GM11168 (cell line): ENCODE data around the gene TOLLIP.

ENCODE experiments used
- in situ Hi-C: fragments of 300-500 bp; cut with MboI; formaldehyde crosslinking; loops from one replicate; pipeline ENCODE4 v1.12.0; 2022; ENCODE audit warnings: low sequenced_read_pairs; ENCODE audit not compliant: unreplicated experiment

Gene TOLLIP

DNA sequence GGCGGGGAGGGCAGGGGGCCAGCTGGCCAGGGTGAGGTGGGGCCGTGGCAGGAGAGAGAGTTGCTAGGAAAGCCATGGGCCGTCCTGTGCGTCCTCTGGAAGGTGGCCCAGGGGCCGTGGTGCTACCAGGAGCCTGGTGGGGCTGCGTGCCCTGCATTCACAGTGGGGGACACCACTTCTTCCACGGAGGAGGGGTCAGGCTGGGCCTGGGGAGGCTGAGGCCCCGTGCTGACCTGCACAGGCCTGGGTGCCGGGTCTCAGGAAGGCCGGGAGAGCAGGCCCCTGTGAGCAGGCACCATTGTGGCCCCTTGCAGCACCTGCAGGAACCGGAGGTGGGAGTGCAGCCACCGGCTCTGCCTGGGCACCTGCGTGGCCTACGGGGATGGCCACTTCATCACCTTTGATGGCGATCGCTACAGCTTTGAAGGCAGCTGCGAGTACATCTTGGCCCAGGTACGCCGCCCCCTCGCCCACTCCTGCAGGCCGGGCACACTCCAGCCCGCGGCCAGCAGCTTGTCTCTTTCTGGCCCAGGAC is 74.6 kb downstream of the TOLLIP start:
- in situ Hi-C loops: no loop called here

DNA sequence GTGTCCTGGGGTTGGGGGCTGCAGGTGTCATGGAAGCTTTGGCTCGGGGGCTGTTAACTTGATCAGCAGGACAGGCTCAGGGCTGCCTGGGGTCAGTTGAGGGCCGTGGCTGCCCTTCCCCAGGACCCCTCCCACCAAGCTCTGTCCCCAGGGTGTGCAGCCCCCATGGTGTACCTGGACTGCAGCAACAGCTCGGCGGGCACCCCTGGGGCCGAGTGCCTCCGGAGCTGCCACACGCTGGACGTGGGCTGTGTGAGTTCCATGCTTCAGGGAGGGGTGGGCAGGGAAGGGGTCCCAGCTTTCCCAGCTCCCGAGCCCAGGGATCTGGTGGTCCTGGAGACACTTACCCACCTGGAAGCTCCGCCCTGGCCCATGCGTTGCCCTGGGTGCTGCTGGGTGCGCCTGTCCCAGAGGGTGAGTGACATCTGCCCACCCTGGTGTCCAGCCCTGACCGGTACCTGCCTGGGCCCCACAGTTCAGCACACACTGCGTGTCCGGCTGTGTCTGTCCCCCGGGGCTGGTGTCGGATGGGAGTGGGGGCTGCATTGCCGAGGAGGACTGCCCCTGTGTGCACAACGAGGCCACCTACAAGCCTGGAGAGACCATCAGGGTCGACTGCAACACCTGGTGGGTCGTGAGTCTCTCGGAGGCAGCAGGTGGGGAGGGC is 75.2 kb downstream of the TOLLIP start:
- in situ Hi-C loops: no loop called here

DNA sequence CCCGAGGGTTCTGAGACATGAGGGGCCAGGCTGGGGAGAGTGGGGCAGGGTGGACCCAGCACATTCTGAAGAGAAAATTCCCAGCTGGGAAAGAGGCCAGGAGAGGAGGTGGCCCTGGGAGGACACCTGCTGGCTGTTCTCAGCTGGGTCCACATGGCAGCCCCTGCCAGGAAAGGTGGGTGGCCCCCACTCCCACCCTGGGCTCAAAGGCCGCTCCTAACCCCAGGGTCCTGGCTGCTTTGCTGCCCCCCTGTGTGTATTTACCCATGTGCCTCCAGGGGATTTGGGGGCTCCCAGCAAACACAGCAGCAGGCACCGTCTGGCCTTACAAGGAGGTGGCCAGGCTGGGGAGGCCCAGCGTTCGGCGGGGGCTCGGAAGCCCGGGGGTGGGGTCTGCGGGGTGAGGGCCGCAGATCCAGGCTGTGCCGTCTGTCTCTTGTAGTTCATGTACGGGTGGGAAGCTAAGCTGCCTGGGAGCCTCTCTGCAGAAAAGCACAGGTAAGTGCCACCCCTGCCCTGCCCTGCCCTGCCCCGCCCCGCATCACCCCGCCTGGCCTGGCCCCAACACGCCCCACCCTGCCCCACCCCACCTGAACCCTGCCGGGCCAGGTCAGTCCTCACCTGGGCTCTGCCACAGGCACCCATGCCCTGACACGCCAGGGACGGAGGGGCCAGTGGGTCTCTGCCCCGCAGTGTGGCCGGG is 75.9 kb downstream of the TOLLIP start:
- in situ Hi-C loops: no loop called here

DNA sequence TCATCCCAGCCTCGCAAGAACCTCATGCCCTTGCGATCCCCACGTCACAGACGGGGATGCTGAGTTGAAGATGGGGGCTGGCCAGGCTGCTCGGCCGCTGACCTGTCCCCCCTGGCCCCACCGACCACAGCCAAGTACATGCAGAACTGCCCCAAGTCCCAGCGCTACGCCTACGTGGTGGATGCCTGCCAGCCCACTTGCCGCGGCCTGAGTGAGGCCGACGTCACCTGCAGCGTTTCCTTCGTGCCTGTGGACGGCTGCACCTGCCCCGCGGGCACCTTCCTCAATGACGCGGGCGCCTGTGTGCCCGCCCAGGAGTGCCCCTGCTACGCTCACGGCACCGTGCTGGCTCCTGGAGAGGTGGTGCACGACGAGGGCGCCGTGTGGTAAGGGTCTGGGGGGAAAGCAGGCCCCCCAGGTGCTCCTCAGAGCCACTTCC is 76.5 kb downstream of the TOLLIP start:
- in situ Hi-C loops: no loop called here

DNA sequence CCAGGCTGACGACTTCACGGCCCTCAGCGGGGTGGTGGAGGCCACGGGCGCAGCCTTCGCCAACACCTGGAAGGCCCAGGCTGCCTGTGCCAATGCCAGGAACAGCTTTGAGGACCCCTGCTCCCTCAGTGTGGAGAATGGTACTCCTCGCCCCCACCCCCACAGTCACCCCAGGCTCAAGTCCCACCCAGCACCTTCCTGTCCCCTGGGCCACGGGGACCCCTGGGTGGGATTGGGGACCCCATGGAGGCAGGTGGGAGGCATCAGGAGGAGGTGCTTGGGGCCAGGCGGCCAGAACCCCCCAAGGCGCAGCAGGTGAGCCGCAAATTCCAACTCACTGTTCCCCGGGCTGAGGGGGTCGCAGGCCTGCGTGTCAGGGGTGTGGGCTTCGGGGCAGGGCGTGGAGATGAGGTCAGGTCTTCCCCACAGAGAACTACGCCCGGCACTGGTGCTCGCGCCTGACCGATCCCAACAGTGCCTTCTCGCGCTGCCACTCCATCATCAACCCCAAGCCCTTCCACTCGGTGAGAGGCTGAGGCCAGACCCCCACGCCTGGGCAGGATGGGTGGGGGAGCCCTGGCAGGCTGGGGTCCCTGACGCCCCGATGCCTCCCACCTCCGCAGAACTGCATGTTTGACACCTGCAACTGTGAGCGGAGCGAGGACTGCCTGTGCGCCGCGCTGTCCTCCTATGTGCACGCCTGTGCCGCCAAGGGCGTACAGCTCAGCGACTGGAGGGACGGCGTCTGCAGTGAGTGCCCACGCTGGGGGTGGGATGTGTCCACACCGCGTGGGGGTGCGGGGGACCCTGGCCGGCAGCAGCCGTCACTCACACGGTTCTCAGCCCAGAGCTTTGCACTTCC is 77.2 kb downstream of the TOLLIP start:
- in situ Hi-C loops: no loop called here

GRCh38 chr11:1231396-1232020 is 77.9 kb downstream of the TOLLIP start:
- in situ Hi-C loops: no loop called here

DNA sequence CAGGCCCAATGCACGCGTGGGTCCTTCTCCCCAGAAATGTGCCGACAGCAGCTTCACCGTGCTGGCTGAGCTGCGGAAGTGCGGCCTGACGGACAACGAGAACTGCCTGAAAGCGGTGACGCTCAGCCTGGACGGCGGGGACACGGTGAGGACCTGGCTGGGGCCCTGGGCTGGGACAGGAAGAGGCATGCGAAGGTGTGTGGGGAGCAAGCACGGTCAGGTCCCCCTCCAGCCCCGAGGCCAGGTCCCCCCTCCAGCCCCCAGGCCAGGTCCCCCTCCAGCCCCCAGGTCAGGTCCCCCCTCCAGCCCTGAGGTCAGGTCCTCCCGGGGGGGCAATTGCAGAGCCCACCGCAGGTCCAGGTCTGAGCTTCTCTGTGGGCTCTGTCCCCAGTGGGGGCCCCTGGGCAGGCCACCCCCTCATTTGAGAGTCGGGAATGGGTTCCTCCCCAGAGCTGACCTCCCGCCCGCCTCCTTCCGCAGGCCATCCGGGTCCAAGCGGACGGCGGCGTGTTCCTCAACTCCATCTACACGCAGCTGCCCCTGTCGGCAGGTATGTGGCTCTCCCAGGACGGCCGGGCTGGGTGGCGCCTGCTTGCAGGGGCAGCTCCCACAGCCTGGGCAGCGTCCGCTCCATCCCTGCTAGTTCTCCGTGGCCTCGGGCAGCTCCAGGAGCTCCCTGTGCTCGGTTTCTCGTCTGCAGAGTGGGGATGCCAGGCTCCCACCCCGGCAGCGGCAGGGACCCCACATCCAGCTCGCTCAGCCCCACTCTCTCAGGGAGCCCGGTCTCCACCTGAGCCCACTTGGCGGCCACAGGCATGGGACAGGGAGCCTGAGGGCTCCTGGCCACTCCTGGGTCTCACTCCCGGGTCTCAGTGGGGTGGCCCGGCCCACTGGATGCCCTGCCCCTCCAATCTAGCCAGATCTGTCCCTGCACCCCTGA is 78.7 kb downstream of the TOLLIP start:
- in situ Hi-C loops: no loop called here

- in situ Hi-C loops: no loop called here
Measured at GRCh38 chr11:1230121-1230455, 79.3 kb downstream of the TOLLIP start.

DNA sequence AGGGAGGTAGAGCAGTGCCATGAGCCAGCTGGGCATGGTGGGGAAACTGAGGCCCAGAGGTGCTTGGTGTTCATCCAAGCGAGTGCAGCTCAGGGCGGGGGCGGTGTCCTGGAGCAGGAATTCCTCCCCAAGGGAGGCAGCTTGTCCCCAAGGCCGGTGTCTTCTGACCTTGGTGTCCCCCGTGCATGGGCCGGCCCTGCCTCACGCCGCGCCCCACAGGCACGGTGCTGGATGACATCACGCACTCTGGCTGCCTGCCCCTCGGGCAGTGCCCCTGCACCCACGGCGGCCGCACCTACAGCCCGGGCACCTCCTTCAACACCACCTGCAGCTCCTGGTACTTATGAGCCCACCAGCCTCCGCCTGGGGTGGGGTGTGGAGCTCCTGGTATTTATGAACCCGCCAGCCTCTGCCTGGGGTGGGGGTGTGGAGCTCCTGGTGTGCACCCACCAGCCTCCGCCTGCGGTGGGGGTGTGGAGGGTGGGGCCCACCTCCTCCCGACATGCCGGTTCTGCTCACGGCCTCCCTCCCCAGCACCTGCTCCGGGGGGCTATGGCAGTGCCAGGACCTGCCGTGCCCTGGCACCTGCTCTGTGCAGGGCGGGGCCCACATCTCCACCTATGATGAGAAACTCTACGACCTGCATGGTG is 79.8 kb downstream of the TOLLIP start:
- in situ Hi-C loops: no loop called here

GRCh38 chr11:1228921-1229451 is 80.4 kb downstream of the TOLLIP start:
- in situ Hi-C loops: no loop called here

GRCh38 chr11:1228101-1228821 is 81.2 kb downstream of the TOLLIP start:
- in situ Hi-C loops: no loop called here

- in situ Hi-C loops: no loop called here
Measured at GRCh38 chr11:1227551-1228100, 81.8 kb downstream of the TOLLIP start.

- in situ Hi-C loops: no loop called here
Measured at GRCh38 chr11:1226986-1227550, 82.4 kb downstream of the TOLLIP start.

DNA sequence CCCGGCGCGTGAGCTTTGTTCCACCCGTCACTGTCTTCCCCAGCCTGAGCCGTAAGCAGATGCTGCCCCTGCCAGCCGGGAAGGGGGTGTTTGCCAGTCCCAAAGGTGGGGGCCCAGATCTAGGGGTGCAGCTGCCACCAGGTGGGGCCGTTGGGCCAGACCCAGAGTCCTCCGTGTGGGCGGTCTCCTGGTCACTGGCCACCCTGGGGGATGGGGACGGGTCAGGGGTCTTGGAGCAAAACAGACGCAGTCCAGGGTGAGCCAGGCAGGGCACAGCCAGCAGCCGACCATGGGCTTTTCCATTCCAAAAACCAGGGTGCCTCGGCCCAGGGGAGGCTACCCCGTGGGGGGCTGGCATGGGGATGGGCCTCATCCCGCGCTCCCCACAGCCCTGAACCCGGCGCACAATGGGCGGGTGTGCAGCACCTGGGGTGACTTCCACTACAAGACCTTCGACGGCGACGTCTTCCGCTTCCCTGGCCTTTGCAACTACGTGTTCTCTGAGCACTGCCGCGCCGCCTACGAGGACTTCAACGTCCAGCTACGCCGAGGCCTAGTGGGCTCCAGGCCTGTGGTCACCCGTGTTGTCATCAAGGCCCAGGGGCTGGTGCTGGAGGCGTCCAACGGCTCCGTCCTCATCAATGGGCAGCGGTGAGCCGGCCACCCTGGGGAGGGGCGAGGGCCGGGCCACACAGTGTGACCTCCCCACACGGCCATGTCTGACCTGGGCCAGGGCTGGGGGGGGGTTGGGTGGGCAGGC is 83.0 kb downstream of the TOLLIP start:
- in situ Hi-C loops: no loop called here

- in situ Hi-C loops: no loop called here
Measured at GRCh38 chr11:1225386-1226225, 83.8 kb downstream of the TOLLIP start.
